ENCODE data around the gene METTL22. TPM values are rescaled to one million over a fixed set of nuclear protein-coding genes. Genes with fewer than 3 reads are reported as not detected.

The METTL22 gene
- total and polyA plus RNA-seq, 10 of the 15 experiments (the other 5 are each of a cell fraction or from before 2014, with no cell fraction given) = 6.4 to 34.7 (median 18.8) TPM

- ChIA-PET RAD21 (ENCODE audit: unreplicated experiment) (no interaction called here), POLR2A (no interaction called here), CTCF (no interaction called here), SMC1A (ENCODE audit: uncharacterized antibody, unreplicated experiment) (no interaction called here)
- Histone ChIP-seq H2AFZ (ENCODE audit: control insufficient read depth, low read depth, low read length) (no peak overlapping the region), H3K9ac (ENCODE audit: control insufficient read depth, insufficient read depth, low read length) (no peak overlapping the region), H4K20me1 (ENCODE audit: control insufficient read depth, insufficient read depth) (no peaks in the 10 kb centered on the region), H3K27me3 (replicated peaks in 1 of 2; ENCODE audit: control insufficient read depth in 2 of 2, insufficient read depth in 2 of 2, low read length in 1 of 2) (no peaks in the 10 kb centered on the region), H3K9me3 (replicated peaks; ENCODE audit: control insufficient read depth, insufficient read depth, low read length) (no peaks in the 10 kb centered on the region), H3K27ac (ENCODE audit: control insufficient read depth, insufficient read depth) (no peak overlapping the region), H3K79me2 (ENCODE audit: control insufficient read depth, insufficient read depth, low read length) (peaks cover 22% of the 10 kb centered on the region), H3K4me1 (ENCODE audit: control insufficient read depth, insufficient read depth, low read length) (no peaks in the 10 kb centered on the region), H3K4me2 (ENCODE audit: control insufficient read depth, insufficient read depth) (no peak overlapping the region), H3K4me3 (no peak overlapping the region), H3K36me3 (ENCODE audit: control insufficient read depth in 2 of 2, insufficient read depth in 2 of 2, low read length in 1 of 2) (peaks cover 8 to 22% of the 10 kb centered on the region in 2 experiments)
- DNase-seq (ENCODE audit: low read depth, low spot score) = no peak
- TF ChIP-seq E2F4 (IDR thresholded peaks at IDR 0.05; ENCODE audit: low read depth, low read length) = no peak
- intact Hi-C loops (cut with micrococcal nuclease; ENCODE audit: unreplicated experiment) = no loop called here
- ATAC-seq = no peak
- FAIRE-seq = no peak
- in situ Hi-C loops (cut with MboI) = no loop called here
- WGBS (ENCODE audit: insufficient coverage, insufficient replicate concordance, low lambda C conversion rate, missing lambda C conversion rate) = 99% methylated on average over 10 of the region's 10 CpGs
- BruUV-seq (replicated peaks) = no TSS peak
Measured at GRCh38 chr16:8625491-8626087, 4.1 kb downstream of the METTL22 start.

GRCh38 chr16:8626946-8627345 lies 5.4 kb downstream of the METTL22 start:
- WGBS (ENCODE audit: insufficient coverage, insufficient replicate concordance, low lambda C conversion rate, missing lambda C conversion rate) = 94% methylated on average over 8 of the region's 8 CpGs
- RAD21 ChIA-PET (ENCODE audit: unreplicated experiment) = no interaction called here
- H3K9ac ChIP-seq (ENCODE audit: control insufficient read depth, insufficient read depth, low read length) = no peak overlapping the region
- H3K4me2 ChIP-seq (ENCODE audit: control insufficient read depth, insufficient read depth) = no peak overlapping the region
- POLR2A ChIA-PET = no interaction called here
- H3K27me3 ChIP-seq (replicated peaks in 1 of 2; ENCODE audit: control insufficient read depth in 2 of 2, insufficient read depth in 2 of 2, low read length in 1 of 2) = no peaks in the 10 kb centered on the region
- no peak for DNase-seq (ENCODE audit: low read depth, low spot score)
- no TSS peak for BruUV-seq (replicated peaks)
- intact Hi-C loops (cut with micrococcal nuclease; ENCODE audit: unreplicated experiment) (no loop called here), in situ Hi-C loops (cut with MboI) (no loop called here)
- no peak for FAIRE-seq
- ATAC-seq = no peak
- H3K4me1 ChIP-seq (ENCODE audit: control insufficient read depth, insufficient read depth, low read length) = no peaks in the 10 kb centered on the region
- SMC1A ChIA-PET (ENCODE audit: uncharacterized antibody, unreplicated experiment) = no interaction called here
- H3K27ac ChIP-seq (ENCODE audit: control insufficient read depth, insufficient read depth) = no peak overlapping the region
- peaks cover 8 to 22% of the 10 kb centered on the region in 2 experiments for H3K36me3 ChIP-seq (ENCODE audit: control insufficient read depth in 2 of 2, insufficient read depth in 2 of 2, low read length in 1 of 2)
- no peak overlapping the region for H2AFZ ChIP-seq (ENCODE audit: control insufficient read depth, low read depth, low read length)
- no peaks in the 10 kb centered on the region for H4K20me1 ChIP-seq (ENCODE audit: control insufficient read depth, insufficient read depth)
- H3K79me2 ChIP-seq (ENCODE audit: control insufficient read depth, insufficient read depth, low read length) = peaks cover 17% of the 10 kb centered on the region
- H3K4me3 ChIP-seq = no peak overlapping the region
- TF ChIP-seq RAD21 (IDR thresholded peaks at IDR 0.05; ENCODE audit: insufficient read depth, low read depth, low read length) (no peak), REST (IDR thresholded peaks at IDR 0.05; ENCODE audit: low read depth, low read length) (no peak), TCF12 (IDR thresholded peaks at IDR 0.05; ENCODE audit: low read depth, low read length) (no peak), GATAD2B (conservative IDR thresholded peaks at IDR 0.05; ENCODE audit: low read depth) (no peak), NFIC (IDR thresholded peaks at IDR 0.05; ENCODE audit: low read depth, low read length) (no peak)
- H3K9me3 ChIP-seq (replicated peaks; ENCODE audit: control insufficient read depth, insufficient read depth, low read length) = no peaks in the 10 kb centered on the region
- CTCF ChIA-PET = no interaction called here

Data from GM12878 (cell line).